Fibroblast of the aortic adventitia (primary cell): ENCODE measurements around the gene KCNB1. TPM values are rescaled to one million over a fixed set of nuclear protein-coding genes. Genes with fewer than 3 reads are reported as not detected.

ENCODE experiments used
- DNase-seq: peaks from one replicate; pipeline ENCODE4 v3.0.0-alpha.2; 2010; ENCODE audit warnings: low read depth
- H3K4me3 ChIP-seq: 2 replicates; pipeline ENCODE4 v1.5.1; 2011; ENCODE audit warnings: low read depth, mild to moderate bottlenecking, control low read depth, low read length, moderate library complexity
- CTCF ChIP-seq: IDR thresholded peaks from 2 replicates; pipeline ENCODE4 v1.5.1; 2011; ENCODE audit warnings: mild to moderate bottlenecking, low read length, control low read depth, inconsistent platforms; ENCODE audit not compliant: insufficient read depth
- total RNA-seq: library from RNA; depleted of rRNA; stranded (reverse); fragments of >200 nt; gene quantifications from 2 replicates; pipeline ENCODE4 v1.2.3, GENCODE V29; 2012; ENCODE audit warnings: low replicate concordance

The KCNB1 gene
- total RNA-seq, 1 donor: 0.27 TPM

GRCh38 chr20:49418809-49419208 is 63.7 kb downstream of the KCNB1 start:
- H3K4me3 ChIP-seq: no peak overlapping the region
- DNase-seq: no peak
- TF ChIP-seq CTCF: no peak

GRCh38 chr20:49417843-49418555 is 64.5 kb downstream of the KCNB1 start:
- DNase-seq: no peak
- no peak for TF ChIP-seq CTCF
- H3K4me3 ChIP-seq: no peak overlapping the region

GRCh38 chr20:49415668-49416044 is 66.8 kb downstream of the KCNB1 start:
- no peak for DNase-seq
- no peak for TF ChIP-seq CTCF

GRCh38 chr20:49415005-49415667 is 67.3 kb downstream of the KCNB1 start:
- DNase-seq: no peak
- no peak overlapping the region for H3K4me3 ChIP-seq
- no peak for TF ChIP-seq CTCF

More at GRCh38 chr20:49415668-49416044, 66.8 kb downstream of the KCNB1 start:
- H3K4me3 ChIP-seq: no peak overlapping the region

- no peak for DNase-seq
- H3K4me3 ChIP-seq: no peak overlapping the region
- no peak for TF ChIP-seq CTCF
Observed at GRCh38 chr20:49413677-49414076, 68.8 kb downstream of the KCNB1 start.

GRCh38 chr20:49412953-49413352 is 69.5 kb downstream of the KCNB1 start:
- no peak overlapping the region for H3K4me3 ChIP-seq
- TF ChIP-seq CTCF: no peak

GRCh38 chr20:49412254-49412653 is 70.2 kb downstream of the KCNB1 start:
- H3K4me3 ChIP-seq: no peak overlapping the region
- DNase-seq: no peak
- TF ChIP-seq CTCF: no peak

More at GRCh38 chr20:49412953-49413352, 69.5 kb downstream of the KCNB1 start:
- DNase-seq: no peak
